Omental fat pad (tissue), 4 donors: ENCODE measurements around the gene RAB1A. TPM values are rescaled to one million over a fixed set of nuclear protein-coding genes. Genes with fewer than 3 reads are reported as not detected.

Source experiments
- ATAC-seq: fragments of 150-250 bp; one replicate; pipeline ENCODE4 v1.9.1; 2016; ENCODE audit warnings: mild to moderate bottlenecking, moderate library complexity; ENCODE audit not compliant: low FRiP score
- DNase-seq: peaks from one replicate; pipeline ENCODE4 v3.0.0-alpha.2; 2019; ENCODE audit warnings: low spot score
- small RNA-seq: library from RNA; depleted of rRNA; stranded (forward); fragments of <200 nt; gene quantifications from one replicate; pipeline ENCODE3, GENCODE V24; 2016
- total RNA-seq, 4 donors: library from RNA; depleted of rRNA; stranded (reverse); fragments of >200 nt; gene quantifications; one replicate each; pipeline ENCODE4 v1.1.0, GENCODE V29; 2016
- TF ChIP-seq, protein P1 (sequence below), 3 donors: fragments of 450-650 bp; IDR thresholded peaks; one replicate each; pipeline ENCODE4 v1.5.1; 2016 to 2017; ENCODE audit warnings: antibody characterized with exemption in 3 of 3, mild to moderate bottlenecking in 3 of 3, moderate library complexity in 2 of 3

Gene RAB1A
- total RNA-seq, 4 donors from 2014 or later = 100 to 177 (median 113) TPM

DNA sequence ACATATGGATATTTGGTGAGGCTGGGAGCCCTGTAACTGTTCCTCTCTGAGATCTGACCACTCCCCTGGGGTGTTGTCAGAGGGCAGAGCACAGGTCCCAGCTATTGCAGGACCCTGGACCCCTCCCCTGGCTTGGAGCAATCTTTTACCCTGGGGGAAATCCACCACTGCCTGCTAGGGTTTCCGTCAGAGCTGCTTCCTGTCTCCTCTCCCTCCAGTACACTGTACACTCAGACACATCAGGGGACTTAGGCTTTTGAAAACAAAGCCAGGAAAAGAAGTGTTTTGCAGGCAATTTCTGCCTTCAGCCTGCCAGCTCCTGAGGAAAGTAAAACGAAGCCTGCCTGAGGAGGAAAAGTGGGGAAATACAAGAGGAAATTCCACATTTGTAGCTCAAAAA, 86.9 kb downstream of the RAB1A start:
- ATAC-seq = no peak
- DNase-seq = no peak
- TF ChIP-seq, protein P1, sequence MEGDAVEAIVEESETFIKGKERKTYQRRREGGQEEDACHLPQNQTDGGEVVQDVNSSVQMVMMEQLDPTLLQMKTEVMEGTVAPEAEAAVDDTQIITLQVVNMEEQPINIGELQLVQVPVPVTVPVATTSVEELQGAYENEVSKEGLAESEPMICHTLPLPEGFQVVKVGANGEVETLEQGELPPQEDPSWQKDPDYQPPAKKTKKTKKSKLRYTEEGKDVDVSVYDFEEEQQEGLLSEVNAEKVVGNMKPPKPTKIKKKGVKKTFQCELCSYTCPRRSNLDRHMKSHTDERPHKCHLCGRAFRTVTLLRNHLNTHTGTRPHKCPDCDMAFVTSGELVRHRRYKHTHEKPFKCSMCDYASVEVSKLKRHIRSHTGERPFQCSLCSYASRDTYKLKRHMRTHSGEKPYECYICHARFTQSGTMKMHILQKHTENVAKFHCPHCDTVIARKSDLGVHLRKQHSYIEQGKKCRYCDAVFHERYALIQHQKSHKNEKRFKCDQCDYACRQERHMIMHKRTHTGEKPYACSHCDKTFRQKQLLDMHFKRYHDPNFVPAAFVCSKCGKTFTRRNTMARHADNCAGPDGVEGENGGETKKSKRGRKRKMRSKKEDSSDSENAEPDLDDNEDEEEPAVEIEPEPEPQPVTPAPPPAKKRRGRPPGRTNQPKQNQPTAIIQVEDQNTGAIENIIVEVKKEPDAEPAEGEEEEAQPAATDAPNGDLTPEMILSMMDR (IDR thresholded peaks at IDR 0.05) = no peak

DNA sequence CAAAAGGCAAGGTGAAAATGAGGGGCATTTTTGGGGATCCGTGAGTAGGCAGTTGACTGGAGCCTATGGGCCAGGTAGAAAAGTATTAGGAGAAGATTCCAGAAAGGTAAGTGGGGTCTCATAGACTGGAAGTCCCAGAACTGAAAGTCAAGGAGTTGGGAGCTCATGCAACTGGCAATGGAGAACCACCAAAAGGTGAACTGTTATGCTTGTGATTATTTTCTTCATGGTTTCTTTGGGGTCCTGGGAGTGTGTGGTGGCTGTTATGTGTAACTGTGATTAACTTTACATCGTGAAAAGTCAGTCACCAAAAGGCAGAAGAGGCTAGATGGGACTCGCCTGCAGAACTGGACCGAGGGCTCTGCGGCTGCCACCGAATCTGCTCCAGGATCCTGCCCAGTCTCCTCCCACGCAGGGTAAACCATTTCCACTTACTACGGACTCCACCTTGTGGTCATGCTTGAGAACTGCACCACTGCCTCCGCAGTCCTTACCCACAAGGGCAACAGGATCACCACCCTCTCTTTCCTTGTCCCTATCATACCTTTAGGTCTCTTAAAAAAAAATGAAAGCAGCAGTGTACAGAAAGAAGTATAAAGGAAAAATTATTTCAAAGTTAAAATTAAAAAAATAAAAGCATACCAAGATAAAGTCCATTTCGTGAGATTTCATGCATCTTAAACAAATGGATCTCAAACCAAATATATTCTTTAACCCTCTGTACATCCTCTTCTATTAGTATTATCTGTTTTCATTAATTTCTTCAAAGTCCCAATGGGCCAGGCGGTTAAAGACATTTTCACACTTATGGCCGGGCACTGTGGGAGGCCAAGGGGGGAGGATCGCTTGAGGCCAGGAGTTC, 89.3 kb downstream of the RAB1A start:
- DNase-seq = peak; percentile 78
- peak; percentile 88 for ATAC-seq
- TF ChIP-seq, protein P1 (IDR thresholded peaks at IDR 0.05) = peak in 2 of 3 donors; percentile 34 to 83

DNA sequence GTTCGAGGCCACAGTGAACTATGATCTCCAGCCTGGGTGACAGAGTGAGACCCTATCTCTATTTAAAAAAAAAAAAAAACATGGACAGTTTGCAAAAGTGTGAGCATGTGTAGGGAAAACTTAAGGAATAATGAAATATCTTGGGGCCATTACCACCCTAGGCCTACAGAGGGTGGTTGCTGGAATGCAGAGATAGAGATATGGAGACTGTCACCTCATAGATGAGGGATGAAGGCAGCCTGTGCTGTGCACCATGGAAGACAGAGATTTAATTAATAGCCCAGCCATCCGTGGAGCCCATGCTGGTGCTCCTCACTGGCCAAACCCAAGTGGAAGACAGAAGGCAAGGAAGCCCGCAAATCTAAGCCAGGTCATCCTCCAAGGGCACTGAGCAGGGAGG, 90.3 kb downstream of the RAB1A start:
- ATAC-seq (no peak), DNase-seq (no peak)
- TF ChIP-seq, protein P1 (IDR thresholded peaks at IDR 0.05) = no peak

DNA sequence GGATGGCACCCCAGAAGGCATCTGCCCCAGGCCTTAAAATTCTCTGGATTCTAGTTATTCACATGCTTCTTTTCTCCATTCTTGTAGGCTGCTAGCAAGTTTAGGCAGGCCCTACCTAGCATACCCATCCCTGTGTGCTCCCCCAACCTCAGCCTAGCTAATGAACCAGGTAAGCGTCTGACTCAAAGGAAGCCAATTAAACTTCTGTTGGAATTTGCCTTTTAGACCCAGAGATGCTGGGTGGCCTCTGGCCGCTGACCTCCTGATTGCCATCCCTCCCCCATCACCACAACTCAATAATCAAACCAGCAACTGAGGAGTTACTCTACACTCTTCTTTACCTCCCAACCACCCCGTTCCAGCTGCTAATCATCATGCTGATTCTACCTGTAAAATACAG, 92.7 kb downstream of the RAB1A start:
- no peak for ATAC-seq
- DNase-seq = no peak
- TF ChIP-seq, protein P1 (IDR thresholded peaks at IDR 0.05) = no peak

Small RNA genes within 50 kb of the gene (small RNA-seq; reads per million reads assigned to genes)
- gene RF00090 = not detected

Other genes starting within 250 kb of the RAB1A start
- 10 to 100 TPM in 1 of 4 donors, 1 to 10 TPM in 3; 6.5 to 14.4 (median 7.0) TPM for gene SLC1A4, start 140.7 kb downstream of the RAB1A start, total RNA-seq
- 10 to 100 TPM in 3 of 4 donors, 1 to 10 TPM in 1; 9.7 to 67.3 (median 21.3) TPM for gene CEP68, start 73.7 kb downstream of the RAB1A start, total RNA-seq
- gene ACTR2, start 97.7 kb upstream of the RAB1A start, total RNA-seq = 100 to 1,000 TPM in 2 of 4 donors, 10 to 100 TPM in 2; 56.4 to 115 (median 97.1) TPM